HuH-7.5 (cell line): ENCODE data around the gene MXD4.

Experiments
- DNase-seq: peaks from one replicate; pipeline ENCODE4 v3.0.0; 2011; ENCODE audit warnings: low spot score

MXD4 gene

DNA sequence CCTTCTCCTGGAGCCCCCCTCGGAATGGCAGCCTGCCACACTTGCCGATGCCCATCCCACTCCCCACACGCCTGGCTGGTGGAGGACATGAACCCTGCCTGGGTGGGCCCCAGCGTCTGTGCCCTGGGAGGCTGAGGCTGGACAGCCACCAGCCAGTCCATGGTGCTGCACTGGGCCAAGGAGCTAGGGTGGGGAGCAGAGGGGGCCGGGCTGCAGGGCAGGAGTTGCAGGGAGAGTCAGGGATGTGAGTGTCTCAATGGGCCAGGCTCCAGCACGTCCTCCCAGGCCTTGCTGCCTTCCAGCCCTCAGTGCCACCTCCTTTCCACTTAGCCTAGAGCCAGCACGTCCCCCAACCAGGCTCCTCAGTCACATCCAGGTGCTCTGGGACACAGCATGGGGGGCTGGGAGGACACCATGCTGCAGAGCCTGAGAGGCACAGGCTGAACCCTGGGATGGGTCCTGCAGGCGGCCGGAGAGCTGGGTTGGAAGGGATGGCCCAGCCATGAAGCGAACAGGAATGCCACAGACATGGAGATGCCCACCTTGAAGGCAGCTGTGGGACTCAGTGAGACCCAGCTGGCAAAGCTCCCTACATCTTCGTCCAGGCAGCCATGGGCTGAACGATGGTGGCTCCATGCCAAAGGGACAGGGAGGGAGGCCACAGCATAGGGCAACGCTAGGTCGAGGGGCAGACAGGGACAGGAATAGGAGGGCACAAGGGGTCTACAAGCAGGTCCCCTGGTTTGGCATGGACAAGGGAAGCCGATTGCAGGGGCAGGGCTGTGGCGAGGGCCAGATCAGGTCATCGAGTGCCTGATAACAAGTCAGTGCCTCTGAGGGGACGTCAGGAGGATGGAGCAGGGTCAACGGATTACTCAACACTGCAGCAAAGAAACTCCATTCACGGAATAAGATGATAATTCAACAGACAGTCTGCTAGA is 30.1 kb upstream of the MXD4 start:
- no peak for DNase-seq

- no peak for DNase-seq
Observed at GRCh38 chr4:2290974-2291704, 29.2 kb upstream of the MXD4 start.

GRCh38 chr4:2290488-2290887 is 28.6 kb upstream of the MXD4 start:
- no peak for DNase-seq

DNA sequence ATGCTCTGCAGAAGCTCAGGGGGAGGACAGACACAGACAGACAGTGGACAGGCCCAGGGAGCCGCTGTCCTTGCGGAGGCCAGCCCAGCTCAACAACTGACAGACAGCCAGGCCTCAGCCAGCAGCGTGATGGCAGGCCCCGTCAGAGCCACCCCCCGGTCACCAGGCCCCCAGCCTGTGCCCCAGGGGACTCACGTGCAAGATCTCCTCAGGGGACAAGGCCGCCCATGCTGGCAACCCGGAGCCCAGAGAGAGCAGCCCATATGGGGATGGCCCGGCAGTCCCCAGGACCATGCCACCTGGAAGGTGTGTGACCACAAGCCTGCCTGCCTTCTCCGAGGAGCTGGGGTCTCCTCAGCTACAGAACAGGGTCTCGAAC is 28.0 kb upstream of the MXD4 start:
- DNase-seq = no peak

- no peak for DNase-seq
Observed at GRCh38 chr4:2289311-2289954, 27.5 kb upstream of the MXD4 start.

- no peak for DNase-seq
Observed at GRCh38 chr4:2288051-2288541, 26.2 kb upstream of the MXD4 start.

GRCh38 chr4:2287594-2287915 is 25.6 kb upstream of the MXD4 start:
- no peak for DNase-seq

- no peak for DNase-seq
Observed at GRCh38 chr4:2286904-2287593, 25.1 kb upstream of the MXD4 start.

GRCh38 chr4:2285613-2286381 is 23.9 kb upstream of the MXD4 start:
- DNase-seq = no peak

- DNase-seq = no peak
Observed at GRCh38 chr4:2284934-2285612, 23.2 kb upstream of the MXD4 start.

DNA sequence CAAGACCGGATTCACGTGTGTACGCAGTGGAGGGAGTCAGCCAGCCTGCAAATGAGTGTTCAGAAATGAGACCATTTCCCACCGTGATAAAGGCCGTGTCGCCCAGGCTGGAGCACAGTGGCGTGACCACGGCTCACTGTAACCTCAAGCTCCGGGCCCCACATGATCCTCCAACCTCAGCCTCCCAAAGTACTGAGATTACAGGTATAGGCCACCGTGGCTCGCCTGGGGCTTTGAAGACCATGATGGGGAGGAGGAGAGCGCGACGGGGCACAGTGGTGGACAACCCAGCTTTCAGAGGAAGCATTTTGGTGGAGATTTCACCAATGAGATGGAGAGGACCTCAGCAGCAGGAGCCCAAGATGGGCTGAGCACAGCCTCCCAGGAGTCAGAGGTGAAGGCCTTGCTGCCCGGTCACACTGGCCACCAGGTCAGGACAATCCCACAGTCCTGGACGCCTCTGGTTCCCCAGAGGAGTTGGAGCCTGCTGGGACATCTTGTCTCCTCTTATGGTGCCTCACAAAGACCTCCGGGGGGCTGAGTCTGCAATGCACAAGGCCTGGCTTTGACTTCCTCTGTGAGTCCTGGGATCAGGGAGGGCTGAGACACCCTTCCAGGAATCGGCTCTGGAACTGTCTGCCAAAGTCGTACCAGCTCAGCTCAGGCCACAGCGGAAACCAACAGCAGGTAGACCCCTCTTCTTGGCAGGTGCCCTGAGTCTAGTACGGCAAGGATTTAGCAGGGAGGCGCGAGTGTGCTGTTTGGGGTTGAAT is 22.4 kb upstream of the MXD4 start:
- DNase-seq = no peak

- DNase-seq = no peak
Observed at GRCh38 chr4:2283199-2283711, 21.3 kb upstream of the MXD4 start.

DNA sequence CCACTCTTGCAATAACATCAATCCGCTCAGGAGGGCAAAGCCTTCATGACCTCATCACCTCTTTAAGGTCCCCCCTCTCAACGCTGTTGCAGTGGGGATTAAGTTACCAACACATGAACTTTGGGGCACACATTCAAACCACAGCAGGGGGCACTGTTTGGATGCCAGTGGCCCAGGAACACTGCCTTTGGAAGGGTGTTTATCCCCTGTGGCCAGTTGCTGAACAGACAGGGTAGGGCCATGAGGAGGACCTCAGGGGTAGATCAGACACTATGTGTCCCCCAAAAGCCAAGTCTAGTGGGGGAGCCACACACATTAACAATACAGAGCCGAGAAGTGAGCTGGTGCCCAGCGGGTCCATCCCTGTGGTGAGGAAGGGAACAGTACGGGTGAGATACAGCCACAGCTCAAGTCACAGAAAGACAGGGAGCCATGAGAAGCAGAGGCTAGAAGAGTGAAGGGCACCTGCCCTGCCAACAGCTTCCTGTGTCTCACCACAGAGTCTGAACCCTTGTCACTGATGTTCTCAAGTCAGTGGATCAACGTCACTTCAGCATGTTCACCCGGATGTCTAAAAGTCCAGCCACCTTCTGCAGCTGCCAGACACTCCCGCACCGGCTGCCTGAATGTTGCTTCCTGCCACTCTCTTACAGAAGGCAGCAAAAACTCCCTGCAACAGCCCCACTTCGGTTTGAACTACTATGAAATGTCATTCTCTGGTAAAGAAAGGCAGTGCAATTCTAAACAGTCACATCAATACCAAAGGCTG is 19.9 kb upstream of the MXD4 start:
- DNase-seq = no peak

GRCh38 chr4:2280531-2281300 is 18.8 kb upstream of the MXD4 start:
- no peak for DNase-seq

DNA sequence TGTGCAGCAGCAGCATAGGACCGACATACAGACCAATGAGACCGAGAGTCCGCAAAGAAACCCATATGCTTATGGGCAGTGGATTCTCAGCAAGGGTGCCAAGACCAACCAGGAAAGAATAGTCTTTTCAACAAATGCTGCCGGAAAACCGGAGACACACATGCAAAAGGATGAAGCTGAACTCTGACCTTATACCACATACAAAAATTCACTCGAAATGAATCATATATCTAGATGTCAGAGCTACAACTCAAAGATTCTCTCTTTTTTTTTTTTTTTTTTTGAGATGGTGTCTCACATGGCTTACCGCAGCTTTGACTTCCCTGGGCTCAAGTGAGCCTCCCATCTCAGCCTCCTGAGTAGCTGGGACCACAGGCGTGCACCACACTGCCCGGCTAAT is 16.0 kb upstream of the MXD4 start:
- DNase-seq = no peak

- DNase-seq = no peak
Observed at GRCh38 chr4:2276581-2277325, 14.8 kb upstream of the MXD4 start.

- DNase-seq = no peak
Observed at GRCh38 chr4:2275546-2276251, 13.8 kb upstream of the MXD4 start.
